Renal pelvis (tissue), 4 donors: ENCODE data around the gene PNRC2. TPM values are rescaled to one million over a fixed set of nuclear protein-coding genes. Genes with fewer than 3 reads are reported as not detected.
"Not testable (repeated sequence)": the region's sequence is repeated elsewhere in the genome, so short reads cannot be mapped to it uniquely, and the experiment has no call there.

ENCODE experiments used
- DNase-seq: peaks from one replicate; pipeline ENCODE4 v3.0.0-alpha.2; 2013
- polyA plus RNA-seq, 3 donors: library from polyadenylated mRNA; unstranded; fragments of 120-200 nt; gene quantifications; one replicate each; pipeline ENCODE4 v1.2.1, GENCODE V29; 2013; ENCODE audit not compliant: insufficient read length in 3 of 3

Gene PNRC2
- polyA plus RNA-seq, 3 donors: 213 to 233 (median 214) TPM

DNA sequence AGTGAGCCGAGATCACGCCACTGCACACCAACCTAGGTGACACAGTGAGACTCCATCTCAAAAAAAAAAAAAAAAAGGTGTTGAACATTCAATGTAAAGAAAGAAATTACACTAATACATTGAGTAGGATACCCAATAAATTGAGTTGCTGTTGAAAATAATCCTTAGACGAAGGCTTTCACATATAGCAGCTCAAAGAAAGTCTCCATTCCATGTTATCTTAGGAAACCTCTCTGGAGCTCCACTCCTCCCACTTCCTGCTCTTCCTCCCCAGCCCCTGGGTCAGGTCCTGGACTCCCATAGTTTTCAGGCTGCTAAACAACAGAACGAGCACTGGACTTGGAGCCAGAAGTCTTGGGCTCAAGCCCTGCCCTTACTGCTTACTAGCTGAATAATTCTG lies 30.8 kb upstream of the PNRC2 start:
- no peak for DNase-seq

DNA sequence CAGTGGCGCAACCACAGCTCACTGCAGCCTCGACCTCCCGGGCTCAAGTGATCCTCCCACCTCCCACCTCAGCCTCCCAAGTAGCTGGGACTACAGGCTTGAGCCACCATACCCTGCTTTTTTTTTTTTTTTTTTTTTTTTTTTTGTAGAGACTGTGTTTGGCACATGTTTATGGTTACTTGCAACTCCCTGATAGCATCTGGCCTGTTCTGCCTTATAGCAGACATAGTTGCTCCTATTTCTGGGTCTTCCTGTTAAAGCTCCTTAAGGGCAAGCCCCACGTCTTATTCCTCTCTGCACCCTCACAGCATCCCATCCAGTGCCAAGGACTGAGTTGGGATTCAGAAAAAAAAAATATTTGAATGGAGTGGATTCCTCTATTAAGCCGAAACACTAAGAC lies 29.4 kb upstream of the PNRC2 start:
- DNase-seq: no peak

DNA sequence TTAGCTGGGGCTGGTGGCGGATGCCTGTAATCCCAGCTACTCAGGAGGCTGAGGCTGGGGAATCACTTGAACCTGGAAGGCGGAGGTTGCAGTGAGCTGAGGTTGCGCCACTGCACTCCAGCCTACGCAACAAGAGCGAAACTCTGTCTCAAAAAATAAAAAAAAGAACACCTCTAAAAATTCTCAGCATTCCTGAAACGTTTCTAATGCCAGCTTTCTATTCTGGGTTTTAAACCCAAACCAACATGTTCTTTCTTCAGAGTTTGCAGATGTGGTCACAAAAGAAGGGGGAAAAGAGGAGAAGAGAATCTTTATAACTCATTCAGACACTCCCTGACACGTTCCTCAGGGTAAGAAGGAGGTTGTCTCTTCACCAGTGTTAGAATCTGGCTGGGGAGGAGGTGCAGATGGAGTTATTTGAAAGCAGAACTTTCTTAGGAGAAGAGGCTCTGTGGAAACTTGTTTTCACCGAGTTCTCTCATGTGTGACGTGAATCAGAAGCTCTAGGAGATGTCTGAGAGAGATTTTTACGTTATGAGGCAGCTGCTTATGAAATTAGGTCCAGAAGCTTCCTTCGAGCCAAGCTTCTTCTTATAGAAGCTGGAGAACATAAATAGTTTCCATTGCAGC lies 28.7 kb upstream of the PNRC2 start:
- no peak for DNase-seq

DNA sequence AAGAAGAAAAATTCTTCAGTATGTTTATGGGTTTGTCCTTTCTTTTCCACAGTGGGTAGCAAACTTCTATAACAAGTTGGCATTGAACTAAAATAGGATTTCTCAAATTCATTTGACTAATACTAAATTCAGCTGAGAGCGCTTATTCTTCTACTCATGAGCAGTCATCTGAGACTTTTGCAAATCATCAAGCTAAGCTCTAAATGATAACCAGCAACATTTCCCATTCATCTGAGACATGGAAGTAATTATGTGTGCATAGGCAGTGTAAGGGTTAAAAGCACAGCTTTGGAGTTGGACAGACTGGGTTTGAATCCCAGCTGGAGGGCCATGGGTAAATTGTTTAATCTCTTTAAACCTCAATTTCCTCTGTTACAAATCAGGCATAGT lies 28.1 kb upstream of the PNRC2 start:
- DNase-seq: no peak

DNA sequence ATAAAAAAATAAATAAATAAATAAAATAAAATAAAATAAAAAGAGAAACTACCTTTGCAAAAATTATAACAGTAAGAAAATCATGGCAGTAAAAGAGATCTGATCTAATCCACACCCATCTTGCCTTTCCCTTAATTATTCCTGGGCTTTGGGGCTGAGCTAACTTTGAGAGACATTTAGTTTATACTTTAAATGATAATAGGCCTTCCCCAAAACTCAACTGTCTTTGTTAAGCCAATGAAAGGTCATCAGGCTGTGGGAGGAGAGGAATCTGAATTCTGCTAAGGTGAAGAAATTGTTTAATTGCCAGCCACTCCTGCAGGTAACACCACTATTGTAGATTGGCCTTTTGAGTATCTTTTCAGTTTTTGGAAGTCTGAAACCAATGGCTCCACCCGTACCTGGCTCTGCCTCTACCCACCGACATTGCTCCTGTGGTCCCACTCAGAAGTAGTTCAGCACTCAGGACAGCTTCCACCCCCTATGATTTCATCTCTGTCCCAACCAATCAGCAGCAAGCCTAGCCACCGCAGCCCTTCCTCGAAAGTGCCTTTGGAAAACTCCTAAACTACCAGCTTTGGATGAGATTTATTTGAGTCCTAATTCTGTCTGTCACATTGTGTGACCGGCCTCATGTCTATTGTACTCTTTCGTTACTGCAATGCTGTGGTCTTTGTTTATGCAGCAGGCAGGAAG lies 23.0 kb upstream of the PNRC2 start:
- DNase-seq: no peak

DNA sequence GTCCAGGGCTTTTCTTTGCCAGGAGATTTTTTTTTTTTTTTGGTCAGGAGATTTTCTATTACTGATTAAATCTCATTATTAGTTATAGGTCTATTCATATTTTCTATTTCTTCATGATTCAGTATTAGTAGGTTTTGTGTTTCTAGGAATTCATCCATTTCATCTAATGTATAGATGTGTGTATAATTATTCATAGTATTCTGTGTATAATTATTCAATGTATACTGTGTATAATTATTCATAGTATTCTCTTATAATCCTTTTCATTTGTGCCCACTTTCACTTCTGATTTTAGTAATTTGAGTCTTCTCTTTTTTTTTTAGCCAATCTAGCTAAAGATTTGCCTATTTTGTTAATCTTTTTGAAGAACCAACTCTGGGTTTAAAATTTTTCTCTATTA lies 12.3 kb upstream of the PNRC2 start:
- no peak for DNase-seq

DNA sequence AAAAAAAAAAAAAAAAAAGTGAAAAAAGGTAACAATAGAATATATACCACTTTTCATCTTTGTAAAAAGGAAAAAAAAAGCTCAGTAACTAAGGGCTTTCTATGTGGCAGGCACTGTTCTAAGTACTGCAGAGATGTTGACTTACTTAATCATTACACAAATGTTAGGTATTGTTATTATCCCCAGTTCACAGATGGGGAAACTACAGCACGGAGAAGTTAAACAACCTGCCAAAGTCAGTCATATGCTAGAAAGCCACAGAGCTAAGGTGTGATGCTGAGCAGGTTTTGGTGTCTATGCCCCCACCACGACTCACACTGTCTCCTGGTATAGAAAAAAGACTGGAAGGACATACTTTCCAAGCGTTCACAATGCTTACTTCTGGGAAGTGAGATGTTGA lies 6.6 kb upstream of the PNRC2 start:
- DNase-seq: no peak

DNA sequence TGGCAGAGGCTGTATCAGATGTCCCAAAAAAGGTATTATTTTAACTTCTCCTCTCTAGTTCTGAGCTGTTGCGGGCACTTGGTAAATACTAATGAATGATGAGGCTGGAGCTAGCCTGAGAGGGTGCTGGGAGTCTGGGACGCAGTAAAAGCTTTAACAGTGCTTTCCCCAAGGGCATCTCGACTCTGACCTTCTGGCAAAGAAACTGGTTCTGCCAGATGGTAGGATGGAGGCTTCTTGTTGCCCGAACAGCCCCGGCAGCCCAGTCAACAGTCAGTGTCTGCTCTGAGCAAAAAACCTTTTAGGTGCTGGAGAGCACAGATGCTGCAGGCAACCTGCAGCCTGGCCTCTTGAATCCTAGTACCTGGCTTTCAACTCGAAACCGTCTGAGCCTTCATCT lies 2.5 kb upstream of the PNRC2 start:
- DNase-seq: no peak

DNA sequence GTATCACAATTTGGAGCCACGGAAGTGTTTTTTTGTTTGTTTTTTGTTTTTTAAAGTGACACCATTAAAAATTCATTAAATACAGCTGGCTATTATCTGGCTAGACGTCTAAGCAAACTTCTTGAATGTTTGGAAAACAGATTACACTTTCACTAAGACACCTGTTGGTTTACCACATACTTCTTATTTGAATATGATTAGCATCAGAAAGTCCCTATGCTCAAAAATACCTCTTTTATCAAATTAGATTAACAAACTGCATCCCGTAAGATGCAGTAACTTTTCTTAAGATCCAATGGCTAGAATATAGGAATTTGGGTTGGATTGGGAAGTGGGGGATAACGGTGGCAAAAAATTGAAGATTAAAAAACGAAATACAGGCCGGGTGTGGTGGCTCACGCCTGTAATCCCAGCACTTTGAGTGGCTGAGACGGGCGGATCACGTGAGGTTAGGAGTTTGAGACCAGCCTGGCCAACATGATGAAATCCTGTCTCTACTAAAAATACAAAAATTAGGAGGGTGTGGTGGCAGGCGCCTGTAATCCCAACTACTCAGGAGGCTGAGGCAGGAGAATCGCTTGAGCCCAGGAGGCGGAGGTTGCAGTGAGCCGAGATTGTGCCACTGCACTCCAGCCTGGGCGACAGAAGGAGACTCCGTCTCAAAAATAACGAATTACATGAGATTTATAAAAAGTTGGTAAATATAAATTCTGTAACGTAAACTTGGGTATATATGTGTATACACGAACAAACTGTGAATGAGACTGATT lies 1.4 kb upstream of the PNRC2 start:
- DNase-seq: not testable (repeated sequence)

DNA sequence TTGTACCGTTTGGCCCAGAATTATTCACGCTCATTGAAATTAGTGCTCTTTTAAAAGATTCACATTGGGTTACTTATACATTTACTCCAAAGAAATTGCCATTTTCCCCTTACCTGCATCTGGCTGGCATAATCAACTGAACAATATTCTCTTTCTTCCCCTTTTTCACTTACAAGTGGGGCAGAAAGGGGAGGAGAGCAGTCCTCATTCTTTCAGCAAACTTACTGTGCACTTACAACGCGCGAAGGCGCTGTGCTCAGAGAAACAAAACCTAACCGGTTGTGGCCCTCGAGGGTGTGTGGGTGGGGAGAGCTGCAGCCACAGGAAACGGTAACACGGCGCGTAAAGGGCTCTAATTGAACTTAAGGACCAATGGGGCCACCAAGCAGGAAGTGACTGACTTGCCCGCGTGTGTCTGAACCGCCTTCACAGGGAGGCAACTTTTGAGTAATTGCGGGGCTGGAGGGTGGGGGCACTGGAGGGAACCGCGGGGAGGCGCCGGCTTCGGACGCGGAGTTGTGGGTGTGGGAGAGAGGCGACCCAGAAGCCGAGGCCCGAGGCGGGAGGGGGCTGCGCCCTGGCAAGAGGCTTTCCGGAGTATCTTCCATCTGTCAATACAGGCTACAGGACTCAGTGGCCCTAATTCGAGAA lies 693 bp upstream of the PNRC2 start:
- DNase-seq: peak; percentile 90

DNA sequence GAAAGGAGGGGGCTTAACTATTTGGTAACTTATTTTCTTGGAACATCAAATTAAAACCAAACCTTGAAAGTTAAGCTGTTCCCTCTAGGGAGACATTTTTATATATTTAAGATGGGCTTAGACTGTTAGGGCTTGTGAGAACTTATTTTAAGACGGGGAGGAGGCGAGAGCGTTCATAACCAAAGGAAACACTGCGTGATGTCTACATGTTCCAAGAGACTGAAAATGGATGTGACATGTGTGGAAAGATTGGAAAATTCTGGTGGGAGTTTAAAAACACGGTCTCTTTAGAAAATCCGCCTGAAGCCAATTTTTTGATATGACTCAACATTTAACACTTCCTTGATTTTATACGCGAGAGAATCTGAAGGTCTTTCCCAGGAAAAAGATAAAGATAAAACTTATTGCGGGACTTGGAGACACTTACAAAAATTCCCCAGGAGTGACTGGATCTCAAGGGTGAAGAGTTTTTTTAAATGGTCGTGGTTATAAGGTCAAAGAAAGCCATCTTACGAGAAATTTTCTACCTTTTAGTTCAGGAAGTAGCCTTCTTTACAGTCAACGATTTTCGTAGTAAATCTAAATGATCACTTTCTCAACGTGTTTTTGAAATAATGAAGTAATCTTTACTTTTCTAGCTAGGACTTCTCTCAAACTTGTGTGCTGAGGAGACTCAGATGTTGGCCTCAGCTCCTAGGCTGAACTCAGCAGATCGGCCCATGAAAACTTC lies 828 bp downstream of the PNRC2 start:
- no peak for DNase-seq

DNA sequence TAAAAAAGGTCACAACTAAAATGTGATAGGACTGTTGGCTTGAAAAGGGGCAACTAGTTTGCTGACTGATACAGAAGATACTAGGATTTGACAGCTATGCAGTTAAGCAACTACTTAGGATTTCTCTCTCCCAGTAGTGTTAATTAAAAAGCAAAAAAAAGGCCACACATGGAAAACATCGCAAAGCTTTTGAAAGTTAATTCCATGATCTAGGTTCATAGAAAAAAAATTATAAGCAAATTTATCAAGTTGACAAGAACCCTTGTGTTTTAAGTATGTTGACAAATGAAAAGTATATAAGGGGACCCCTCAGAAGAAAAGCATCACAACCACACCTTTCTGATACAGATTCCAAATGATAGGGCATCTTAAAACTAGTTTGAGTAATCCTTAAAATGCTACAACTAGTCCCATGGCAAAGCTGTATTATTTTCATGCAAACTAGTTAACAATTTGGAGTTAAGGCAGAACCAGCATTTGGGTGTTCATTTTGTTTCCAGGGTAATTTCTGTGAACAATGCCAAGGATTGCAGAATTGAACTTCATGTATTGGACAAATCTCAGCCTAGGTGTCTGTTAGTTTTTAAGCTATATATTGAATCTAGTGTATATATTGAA lies 4.1 kb downstream of the PNRC2 start:
- no peak for DNase-seq

DNA sequence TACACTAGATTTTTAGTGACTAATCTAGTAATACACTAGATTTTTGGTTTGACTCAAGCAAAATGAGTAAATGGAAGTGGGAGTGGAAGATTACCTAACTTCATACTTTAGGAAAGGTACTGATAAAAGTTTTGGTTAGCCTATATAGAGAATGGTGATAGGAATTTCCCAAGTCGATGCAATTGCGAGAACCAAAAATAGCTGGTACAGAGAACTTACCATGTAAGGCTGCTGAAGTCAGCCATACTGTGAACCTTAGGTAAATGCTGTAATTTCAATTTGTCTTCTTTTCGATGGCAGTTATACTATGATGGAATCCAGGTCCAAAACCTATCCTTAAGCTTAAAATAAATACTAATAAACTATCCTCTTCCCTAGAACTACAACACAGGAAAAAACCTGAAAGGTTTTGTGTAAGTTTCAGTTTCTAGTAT lies 4.6 kb downstream of the PNRC2 start:
- no peak for DNase-seq

DNA sequence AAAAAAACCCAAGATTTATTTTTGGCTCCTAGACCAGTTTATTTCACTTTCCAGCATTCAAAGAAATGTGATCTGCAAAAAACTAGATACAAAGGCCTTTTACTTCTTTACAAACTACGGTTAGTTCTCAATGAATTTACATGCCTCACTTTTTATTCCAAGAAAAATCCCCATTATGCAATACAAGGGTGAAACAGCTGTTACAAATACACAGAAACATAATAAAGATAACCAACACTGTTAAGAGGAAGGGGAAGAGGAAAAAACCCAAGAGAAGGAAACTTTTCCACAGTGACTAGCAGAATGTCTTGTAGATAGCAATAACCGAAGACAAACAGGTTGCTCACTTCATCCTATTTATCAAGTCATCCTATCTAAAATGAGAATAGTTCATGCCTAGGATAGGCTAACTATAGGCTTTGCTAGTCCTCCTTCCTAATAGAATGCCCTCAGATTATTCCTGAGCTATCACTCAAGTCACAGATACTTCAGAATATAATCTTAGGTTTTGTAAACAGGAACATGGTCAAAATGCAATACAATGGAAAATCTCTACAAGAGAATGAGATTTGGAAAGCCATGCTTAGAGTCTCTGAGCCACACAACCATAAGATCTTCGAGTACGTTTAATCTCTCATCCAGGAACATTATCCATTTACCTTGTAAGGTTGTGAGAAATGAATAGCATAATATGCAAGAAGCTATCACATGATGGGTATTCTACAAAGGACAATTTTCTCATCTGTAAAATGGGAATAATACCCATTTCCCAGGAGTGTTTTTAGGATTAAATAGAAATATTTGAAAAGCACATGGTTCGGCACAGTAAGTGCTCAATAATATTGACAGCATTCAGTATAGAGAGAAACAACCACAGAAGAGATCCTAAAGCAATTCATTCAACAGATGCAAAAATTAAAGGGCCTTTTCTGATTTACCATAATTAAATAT lies 5.4 kb downstream of the PNRC2 start:
- no peak for DNase-seq

DNA sequence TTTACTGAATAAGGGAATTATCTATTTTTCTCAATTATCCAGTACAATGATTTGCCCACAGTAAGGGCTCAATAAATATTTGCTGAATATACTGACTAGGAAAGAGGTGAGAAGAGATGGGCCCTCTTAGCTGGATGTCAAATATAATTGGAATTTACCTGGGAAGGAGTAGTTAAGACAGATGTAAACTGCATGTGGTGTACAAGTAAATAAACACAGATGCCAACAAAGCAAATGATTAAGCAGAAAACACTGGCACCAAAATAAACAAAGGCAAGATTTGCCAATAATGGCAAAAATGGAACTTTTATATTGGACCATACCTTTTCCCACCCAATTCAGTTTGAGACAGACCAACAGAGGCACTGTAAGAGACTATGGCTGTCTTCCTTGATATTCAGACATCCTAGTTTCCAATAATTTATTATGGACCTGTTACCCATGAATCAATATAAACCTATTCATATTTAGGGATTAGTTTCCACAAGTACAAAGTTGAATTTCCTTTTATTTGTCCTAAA lies 7.4 kb downstream of the PNRC2 start:
- no peak for DNase-seq

DNA sequence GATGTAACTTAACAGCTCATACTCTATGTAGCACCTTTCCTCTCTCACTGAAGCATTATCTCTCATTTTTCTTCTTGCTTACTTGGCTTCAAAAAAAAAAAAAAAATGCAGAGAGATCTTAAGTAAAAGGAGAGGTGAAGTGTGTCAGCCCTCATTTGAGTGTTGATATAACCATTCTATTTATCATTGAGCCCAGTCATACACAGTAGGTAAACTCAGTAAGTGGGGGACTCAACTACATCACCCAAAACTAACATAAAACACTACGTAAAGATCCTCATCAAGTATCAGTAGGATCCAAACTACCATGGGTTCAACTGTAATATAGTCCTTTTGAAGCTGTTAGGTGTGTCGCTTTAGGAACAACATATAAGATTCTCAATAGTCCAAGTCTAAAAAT lies 8.2 kb downstream of the PNRC2 start:
- DNase-seq: no peak

DNA sequence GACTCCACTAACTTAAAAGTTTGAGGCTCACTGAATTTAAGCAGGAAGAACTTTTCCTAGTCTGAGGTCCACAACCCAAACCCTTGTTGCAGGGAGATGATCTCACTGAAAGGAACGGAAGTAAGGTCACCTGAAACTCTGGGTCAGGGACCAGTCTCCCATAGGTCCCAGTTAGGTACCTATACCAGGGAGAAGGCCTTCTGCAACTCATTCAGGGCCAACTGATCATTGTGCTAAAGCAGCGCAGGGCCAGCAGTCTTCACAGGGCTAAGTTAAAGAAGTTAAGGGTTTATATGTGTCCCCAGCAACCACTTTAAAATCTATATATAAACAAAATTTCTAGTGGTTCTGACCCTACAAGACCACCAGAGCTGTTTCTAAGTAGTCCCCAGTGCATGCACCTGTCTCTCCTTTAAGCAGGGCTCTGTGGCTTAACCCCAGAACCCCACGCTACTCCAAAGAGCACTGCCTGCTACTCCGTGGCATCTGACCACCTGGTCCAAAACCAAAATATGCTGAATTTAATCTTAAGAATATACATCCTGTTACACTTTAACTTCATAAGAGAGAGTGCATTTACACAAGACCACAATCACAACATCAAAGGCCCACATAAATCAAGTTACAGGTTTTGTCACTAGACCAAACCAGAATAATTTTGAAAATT lies 17.7 kb downstream of the PNRC2 start:
- no peak for DNase-seq

DNA sequence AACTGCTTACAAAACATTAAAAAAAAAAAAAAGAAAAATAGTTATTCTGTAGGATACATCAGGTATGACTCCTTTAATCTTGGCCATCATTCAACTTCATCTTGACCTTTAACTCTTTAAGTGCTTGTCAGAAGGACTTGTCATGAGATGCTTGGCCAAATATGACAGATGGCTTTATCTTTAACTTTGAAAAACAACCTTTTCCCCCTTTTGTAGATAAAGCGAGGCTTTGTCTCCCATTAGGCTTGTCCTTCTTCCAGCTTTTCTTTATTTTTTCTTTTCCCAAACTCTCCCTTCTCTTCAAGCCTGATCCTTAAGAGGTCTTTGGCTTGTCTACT lies 18.2 kb downstream of the PNRC2 start:
- no peak for DNase-seq

DNA sequence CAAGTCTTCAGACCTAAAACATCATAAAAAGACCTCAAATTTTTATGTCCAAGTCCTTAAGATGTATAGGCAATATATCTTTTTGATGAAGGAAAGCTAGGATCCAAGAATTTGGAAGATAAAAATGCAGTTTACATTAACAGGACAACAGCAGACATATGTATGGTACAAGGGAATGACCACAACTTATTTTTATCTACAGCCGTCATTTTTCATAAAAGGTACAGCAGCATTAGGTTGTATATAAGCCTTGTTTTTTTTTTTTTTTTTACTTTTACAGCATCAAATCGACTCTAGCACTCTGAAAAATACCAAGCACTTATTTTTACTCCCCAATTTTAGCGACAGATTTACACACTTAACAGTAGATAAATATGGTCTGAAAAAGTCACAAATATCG lies 19.2 kb downstream of the PNRC2 start:
- DNase-seq: no peak
